Left kidney (tissue), 2 donors: ENCODE data around the gene FGF4. TPM values are rescaled to one million over a fixed set of nuclear protein-coding genes. Genes with fewer than 3 reads are reported as not detected.

Experiments
- DNase-seq: peaks from one replicate; pipeline ENCODE4 v3.0.0-alpha.2; 2013
- polyA plus RNA-seq: library from polyadenylated mRNA; unstranded; fragments of 120-200 nt; gene quantifications from one replicate; pipeline ENCODE4 v1.2.1, GENCODE V29; 2013; ENCODE audit not compliant: insufficient read length

The FGF4 gene
- polyA plus RNA-seq, 1 donor, result not detected

GRCh38 chr11:69807106-69807815 lies 32.1 kb upstream of the FGF4 start:
- DNase-seq, result no peak

- no peak for DNase-seq
Measured at GRCh38 chr11:69804769-69805508, 29.8 kb upstream of the FGF4 start.

- no peak for DNase-seq
Measured at GRCh38 chr11:69803604-69804218, 28.6 kb upstream of the FGF4 start.

- DNase-seq, result no peak
Measured at GRCh38 chr11:69803022-69803421, 27.9 kb upstream of the FGF4 start.

- no peak for DNase-seq
Measured at GRCh38 chr11:69802590-69802989, 27.4 kb upstream of the FGF4 start.

GRCh38 chr11:69801513-69802335 lies 26.6 kb upstream of the FGF4 start:
- DNase-seq, result no peak

GRCh38 chr11:69800278-69800677 lies 25.1 kb upstream of the FGF4 start:
- DNase-seq, result no peak

- DNase-seq, result no peak
Measured at GRCh38 chr11:69799582-69799981, 24.4 kb upstream of the FGF4 start.

GRCh38 chr11:69799097-69799496 lies 24.0 kb upstream of the FGF4 start:
- DNase-seq, result no peak

GRCh38 chr11:69797737-69798528 lies 22.8 kb upstream of the FGF4 start:
- no peak for DNase-seq

- no peak for DNase-seq
Measured at GRCh38 chr11:69797156-69797555, 22.0 kb upstream of the FGF4 start.

- no peak for DNase-seq
Measured at GRCh38 chr11:69796063-69796462, 20.9 kb upstream of the FGF4 start.

GRCh38 chr11:69791276-69792180 lies 16.4 kb upstream of the FGF4 start:
- DNase-seq, result no peak

GRCh38 chr11:69788956-69789355 lies 13.8 kb upstream of the FGF4 start:
- DNase-seq, result no peak

GRCh38 chr11:69787906-69788305 lies 12.8 kb upstream of the FGF4 start:
- DNase-seq, result no peak

GRCh38 chr11:69787457-69787856 lies 12.3 kb upstream of the FGF4 start:
- no peak for DNase-seq

- DNase-seq, result no peak
Measured at GRCh38 chr11:69781241-69781640, 6.1 kb upstream of the FGF4 start.

GRCh38 chr11:69778373-69778772 lies 3.2 kb upstream of the FGF4 start:
- no peak for DNase-seq

- DNase-seq, result no peak
Measured at GRCh38 chr11:69774354-69775162, 583 bp downstream of the FGF4 start.
